GM18907 (cell line): ENCODE measurements around the gene KDM6B.

ENCODE experiments used
- ATAC-seq: cut with Tn5 transposase; IDR thresholded peaks from one replicate; pipeline ENCODE4 v1.9.1; 2021; ENCODE audit warnings: mild to moderate bottlenecking, moderate library complexity; ENCODE audit not compliant: unreplicated experiment

The KDM6B gene

DNA sequence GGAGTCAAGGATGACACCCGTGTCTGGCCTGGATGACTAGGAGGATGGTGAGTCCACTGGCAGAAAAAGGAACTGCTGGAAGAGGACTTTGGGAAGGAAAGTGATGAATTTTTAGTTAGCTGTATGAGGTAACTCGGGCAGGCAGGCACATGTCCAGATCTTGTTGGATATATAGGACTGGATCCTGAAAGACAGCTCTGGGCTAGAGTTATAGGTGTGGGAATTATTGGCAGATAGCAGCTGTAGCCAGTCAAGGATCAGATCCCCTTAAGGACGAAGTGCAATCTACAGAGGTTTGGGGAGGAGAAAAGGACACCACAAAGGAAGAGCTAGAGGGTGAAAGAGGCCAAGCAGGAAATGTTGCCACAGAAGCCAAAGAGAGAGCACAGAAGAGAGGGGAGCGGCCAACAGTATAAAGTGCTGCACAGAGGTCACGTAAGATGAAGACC is 33.9 kb downstream of the KDM6B start:
- no peak for ATAC-seq

DNA sequence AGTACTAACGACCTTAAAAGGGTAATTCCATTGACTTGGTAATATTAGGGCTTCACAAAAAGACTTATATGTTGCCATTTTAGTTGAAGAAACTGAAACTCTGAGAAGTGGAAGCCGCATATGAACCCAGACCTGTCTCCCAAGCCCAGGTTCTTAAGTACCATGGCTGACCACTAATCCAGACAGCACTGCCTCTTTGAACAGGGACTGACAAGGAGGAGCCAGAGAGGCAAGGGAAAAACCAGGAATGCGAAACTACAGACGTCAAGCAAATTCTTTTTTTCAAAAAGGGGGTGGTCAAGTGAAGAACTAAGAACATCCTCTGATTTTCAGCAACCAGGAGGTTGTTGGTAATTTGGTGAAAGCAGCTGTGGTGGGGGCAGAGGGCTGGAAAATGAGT is 39.0 kb downstream of the KDM6B start:
- ATAC-seq = no peak

DNA sequence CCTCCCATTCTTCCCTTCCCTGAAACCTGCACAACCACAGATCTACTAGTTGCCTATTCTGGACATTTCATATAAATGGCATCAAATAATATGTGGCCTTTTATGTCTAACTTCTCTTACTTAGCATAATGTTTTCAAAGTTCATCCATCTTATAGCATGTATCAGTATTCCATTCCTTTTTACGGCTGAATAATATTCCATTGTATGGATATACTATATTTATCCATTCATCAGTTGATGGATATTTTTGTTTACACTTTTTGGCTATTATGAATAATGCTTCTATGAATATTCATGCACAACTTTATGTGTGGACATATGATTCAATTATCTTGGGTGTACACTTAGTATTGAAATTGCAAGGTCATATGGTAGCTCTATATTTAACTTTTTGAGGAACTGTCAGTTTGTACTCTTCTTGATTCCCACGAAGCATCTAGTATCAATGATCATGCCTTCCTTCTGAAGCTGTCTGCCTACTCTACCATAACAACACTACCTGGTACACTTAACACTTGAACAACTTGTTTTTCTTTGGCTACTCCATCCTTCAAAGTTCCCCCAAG is 41.9 kb downstream of the KDM6B start:
- no peak for ATAC-seq

DNA sequence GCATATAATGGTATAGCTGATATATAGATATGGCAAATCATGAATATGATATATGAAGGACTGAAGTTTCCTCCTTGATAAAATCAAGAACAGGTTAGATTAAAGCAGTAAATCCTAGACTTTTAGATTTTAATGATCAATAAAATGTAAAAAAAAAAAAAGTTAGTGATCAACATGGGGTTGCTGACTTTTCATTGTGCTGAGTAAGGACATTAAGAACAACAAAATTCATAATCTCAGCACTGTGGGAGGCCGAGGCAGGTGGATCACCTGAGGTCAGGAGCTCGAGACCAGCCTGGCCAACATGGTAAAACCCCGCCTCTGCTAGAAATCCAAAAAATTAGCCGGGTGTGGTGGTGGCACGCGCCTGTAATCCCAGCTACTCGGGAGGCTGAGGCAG is 44.2 kb downstream of the KDM6B start:
- ATAC-seq = no peak

DNA sequence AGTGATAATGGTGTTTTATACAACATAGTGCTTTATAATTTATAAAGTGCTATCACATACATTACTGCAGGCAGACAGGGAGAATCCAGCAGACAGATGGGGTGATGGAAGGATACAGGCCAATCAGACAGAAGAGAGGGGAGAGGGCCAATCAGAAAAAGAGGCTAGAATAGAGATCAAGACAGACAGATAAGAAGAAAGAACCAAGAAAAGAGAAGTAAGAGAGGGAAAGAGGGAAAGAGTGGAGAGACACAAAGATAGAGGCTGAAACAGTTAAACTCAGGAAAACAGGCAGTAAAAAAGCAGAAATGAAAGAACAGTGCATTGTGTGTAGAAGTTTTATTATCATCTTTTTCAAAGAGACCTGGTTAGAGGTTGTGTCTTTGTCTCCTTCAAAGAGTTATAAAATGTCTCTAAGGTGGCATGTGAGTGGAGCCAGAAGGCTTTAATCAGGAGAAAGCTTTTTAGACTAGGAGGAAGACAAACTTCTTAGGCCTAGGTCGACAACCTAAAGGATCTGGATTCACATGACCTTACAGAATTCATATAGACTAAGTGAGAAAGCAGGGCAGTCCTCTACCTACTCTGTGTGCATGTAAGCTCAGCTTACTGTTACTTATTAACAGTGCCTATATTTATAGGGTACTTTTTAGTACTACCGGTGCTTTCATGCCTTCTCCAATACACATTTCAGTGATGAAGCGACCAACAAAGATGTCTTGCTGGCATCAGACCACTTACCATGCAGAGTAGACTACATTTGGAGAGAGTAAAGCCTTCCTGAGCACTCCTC is 46.3 kb downstream of the KDM6B start:
- ATAC-seq = no peak

DNA sequence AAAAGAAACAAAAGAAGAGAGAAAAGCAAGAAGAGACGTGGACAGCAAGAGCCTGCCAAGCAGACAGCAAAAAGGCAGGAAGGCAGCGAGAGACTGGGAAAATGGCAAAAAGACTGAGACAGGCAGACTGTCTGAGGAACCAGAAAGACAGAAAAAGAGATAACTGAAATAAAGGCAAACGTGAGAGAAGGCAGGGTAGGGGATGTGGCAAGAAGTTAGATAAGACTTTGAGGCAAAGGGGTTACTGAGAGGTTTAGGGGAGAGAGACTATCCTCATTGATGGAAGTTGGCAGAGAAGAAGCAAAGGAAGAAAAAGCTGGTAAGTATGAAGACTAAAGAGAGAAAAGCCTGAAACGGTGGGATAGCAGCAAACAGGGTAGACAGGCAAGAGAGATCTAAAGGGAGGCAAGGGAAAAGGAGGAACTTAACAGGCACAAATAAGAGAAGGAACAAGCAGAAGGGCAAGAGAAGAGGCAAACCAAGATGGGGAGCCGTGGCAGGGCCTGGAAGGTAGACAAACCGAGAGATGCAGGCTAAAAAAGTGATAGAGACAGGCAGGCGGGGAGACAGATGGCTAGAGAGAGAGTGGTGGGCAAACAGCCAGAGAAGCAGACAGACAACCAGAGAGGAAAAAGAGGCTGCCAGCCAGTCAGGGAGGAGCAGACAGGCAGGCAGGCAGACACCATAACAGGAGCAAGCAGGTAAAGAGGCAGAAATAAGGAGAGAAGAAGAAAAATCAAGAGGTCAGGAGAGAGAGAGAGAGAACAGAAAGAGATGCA is 47.4 kb downstream of the KDM6B start:
- no peak for ATAC-seq

DNA sequence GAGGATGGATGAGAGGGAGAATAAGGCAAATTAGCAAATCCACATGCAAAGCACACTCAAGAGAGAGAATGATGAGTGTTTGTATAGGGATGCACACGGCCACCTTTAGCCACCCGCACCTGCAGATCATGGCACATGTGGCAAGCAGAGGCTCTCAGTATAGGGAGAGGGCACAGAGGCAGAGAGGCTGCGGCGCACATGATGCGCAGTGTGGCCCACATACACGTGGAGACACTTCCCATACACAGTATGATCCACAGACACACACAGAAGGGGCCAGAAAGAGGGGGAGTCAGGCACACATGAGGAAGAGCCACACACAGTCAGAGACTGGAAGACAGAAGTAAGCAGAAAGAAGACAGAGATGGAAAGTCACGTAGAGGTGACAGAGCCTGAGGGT is 48.1 kb downstream of the KDM6B start:
- no peak for ATAC-seq

DNA sequence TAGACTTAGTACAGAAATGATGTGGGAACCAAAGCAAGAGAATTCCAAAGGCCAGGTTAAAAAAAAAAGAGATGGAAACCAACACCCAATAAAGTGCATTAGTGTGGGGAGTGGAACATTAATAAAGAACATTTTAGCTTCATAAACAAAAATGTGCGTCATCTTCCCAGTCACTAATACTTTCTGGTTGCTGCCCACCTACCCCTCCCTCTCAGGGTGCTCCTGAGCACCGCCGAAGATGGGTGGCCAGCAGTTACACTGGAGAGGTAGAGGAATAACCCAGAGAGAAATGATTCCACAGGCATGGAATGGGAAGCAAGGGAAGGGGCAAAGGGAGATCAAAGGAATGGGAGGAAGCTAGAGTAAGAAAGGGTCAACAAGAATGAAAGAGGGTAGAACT is 48.6 kb downstream of the KDM6B start:
- ATAC-seq = no peak
